H9 (cell line): Measurements from ENCODE around the gene POLH. TPM values are rescaled to one million over a fixed set of nuclear protein-coding genes. Genes with fewer than 3 reads are reported as not detected.

Source experiments
- DNase-seq: peaks from one replicate; pipeline ENCODE4 v3.0.0-alpha.2; 2017
- H2AFZ ChIP-seq: one replicate; pipeline ENCODE4 v1.6.1; 2013; ENCODE audit warnings: mild to moderate bottlenecking, low read length, control low read depth, moderate library complexity
- H2AK5ac ChIP-seq: 2 replicates; pipeline ENCODE4 v1.6.1; 2013; ENCODE audit warnings: low read length, control low read depth, mixed read lengths; ENCODE audit not compliant: insufficient read length
- H2BK120ac ChIP-seq: one replicate; pipeline ENCODE4 v1.6.1; 2013; ENCODE audit warnings: low read depth, mild to moderate bottlenecking, low read length, control low read depth, inconsistent platforms; ENCODE audit not compliant: poor library complexity, severe bottlenecking
- H2BK12ac ChIP-seq: 2 replicates; pipeline ENCODE4 v1.6.1; 2013; ENCODE audit warnings: low read length, control low read depth, mixed read lengths, low read depth; ENCODE audit not compliant: insufficient read length
- H2BK15ac ChIP-seq: 2 replicates; pipeline ENCODE4 v1.6.1; 2013; ENCODE audit warnings: low read depth, low read length, control low read depth
- H2BK20ac ChIP-seq: one replicate; pipeline ENCODE4 v1.6.1; 2013; ENCODE audit warnings: low read depth, mild to moderate bottlenecking, low read length, control low read depth, inconsistent platforms; ENCODE audit not compliant: poor library complexity, severe bottlenecking
- H2BK5ac ChIP-seq: 2 replicates; pipeline ENCODE4 v1.6.1; 2013; ENCODE audit warnings: low read length, control low read depth, mixed read lengths; ENCODE audit not compliant: insufficient read length
- H3K14ac ChIP-seq: 2 replicates; pipeline ENCODE4 v1.6.1; 2013; ENCODE audit warnings: low read length, control low read depth; ENCODE audit not compliant: insufficient read depth
- H3K18ac ChIP-seq: 2 replicates; pipeline ENCODE4 v1.6.1; 2013; ENCODE audit warnings: low read depth, mild to moderate bottlenecking, mixed read lengths, low read length, control low read depth; ENCODE audit not compliant: insufficient read length
- H3K23ac ChIP-seq: 2 replicates; pipeline ENCODE4 v1.6.1; 2013; ENCODE audit warnings: low read length, control low read depth, mixed read lengths, low read depth; ENCODE audit not compliant: insufficient read length
- H3K23me2 ChIP-seq: 2 replicates; pipeline ENCODE4 v1.6.1; 2013; ENCODE audit warnings: low read depth, mild to moderate bottlenecking, mixed read lengths, low read length, control low read depth; ENCODE audit not compliant: insufficient read length, poor library complexity, severe bottlenecking
- H3K27ac ChIP-seq: 2 replicates; pipeline ENCODE4 v1.5.1; 2013; ENCODE audit warnings: low read length, control low read depth, mixed read lengths, low read depth; ENCODE audit not compliant: insufficient read length
- H3K27me3 ChIP-seq: 2 replicates; pipeline ENCODE4 v1.6.1; 2013; ENCODE audit warnings: low read length, control low read depth, inconsistent platforms; ENCODE audit not compliant: insufficient read depth
- H3K4ac ChIP-seq: 2 replicates; pipeline ENCODE4 v1.6.1; 2013; ENCODE audit warnings: low read depth, mild to moderate bottlenecking, control low read depth, inconsistent platforms, low read length, moderate library complexity
- H3K4me1 ChIP-seq: 2 replicates; pipeline ENCODE4 v1.6.1; 2013; ENCODE audit warnings: low read length, control low read depth, inconsistent platforms; ENCODE audit not compliant: insufficient read depth
- H3K4me2 ChIP-seq: 2 replicates; pipeline ENCODE4 v1.6.1; 2013; ENCODE audit warnings: low read length, control low read depth, mixed read lengths; ENCODE audit not compliant: insufficient read length, insufficient read depth
- H3K56ac ChIP-seq: 2 replicates; pipeline ENCODE4 v1.6.1; 2013; ENCODE audit warnings: low read depth, mild to moderate bottlenecking, mixed read lengths, low read length, control low read depth; ENCODE audit not compliant: insufficient read length
- H3K79me1 ChIP-seq: 2 replicates; pipeline ENCODE4 v1.6.1; 2013; ENCODE audit warnings: low read depth, mild to moderate bottlenecking, moderate library complexity, low read length, control low read depth, inconsistent platforms; ENCODE audit not compliant: insufficient read depth, poor library complexity, severe bottlenecking
- H3K79me2 ChIP-seq: 2 replicates; pipeline ENCODE4 v1.6.1; 2013; ENCODE audit warnings: low read length, control low read depth, inconsistent platforms; ENCODE audit not compliant: insufficient read depth
- H3K9ac ChIP-seq: 2 replicates; pipeline ENCODE4 v1.6.1; 2013; ENCODE audit warnings: low read length, control low read depth, mixed read lengths; ENCODE audit not compliant: insufficient read length; ENCODE audit errors: extremely low read depth
- H3K9me3 ChIP-seq: one replicate; pipeline ENCODE4 v1.6.1; 2013; ENCODE audit warnings: low read depth, low read length, inconsistent platforms; ENCODE audit not compliant: control insufficient read depth
- H3T11ph ChIP-seq: one replicate; pipeline ENCODE4 v1.6.1; 2013; ENCODE audit warnings: mild to moderate bottlenecking, low read length, control low read depth, inconsistent platforms
- H4K20me1 ChIP-seq: one replicate; pipeline ENCODE4 v1.6.1; 2013; ENCODE audit not compliant: control insufficient read depth, insufficient read length, insufficient read depth
- H4K5ac ChIP-seq: 2 replicates; pipeline ENCODE4 v1.6.1; 2013; ENCODE audit warnings: low read depth, mild to moderate bottlenecking, mixed read lengths, low read length, control low read depth; ENCODE audit not compliant: insufficient read length
- H4K8ac ChIP-seq: replicated peaks from 2 replicates; pipeline ENCODE4 v1.6.1; 2013; ENCODE audit warnings: low read length, control low read depth, mixed read lengths, low read depth; ENCODE audit not compliant: insufficient read length
- H4K91ac ChIP-seq: 2 replicates; pipeline ENCODE4 v1.6.1; 2013; ENCODE audit warnings: low read depth, mild to moderate bottlenecking, moderate library complexity, mixed read lengths, low read length, control low read depth; ENCODE audit not compliant: insufficient read length
- H3K27ac Mint-ChIP-seq, 3 experiments: 2 replicates in 2 of 3; 3 replicates in 1 of 3; pipeline ENCODE4 v1.8.0; 2020 to 2021; ENCODE audit warnings: mixed read lengths in 3 of 3, mild to moderate bottlenecking in 1 of 3, moderate library complexity in 1 of 3
- H3K27me3 Mint-ChIP-seq: 2 replicates; pipeline ENCODE4 v1.8.0; 2021; ENCODE audit warnings: low read depth, mild to moderate bottlenecking, moderate library complexity, mixed read lengths
- H3K36me3 Mint-ChIP-seq, 3 experiments: 2 replicates in 2 of 3; 3 replicates in 1 of 3; pipeline ENCODE4 v1.8.0; 2020 to 2021; ENCODE audit warnings: low read depth in 3 of 3, mixed read lengths in 3 of 3; ENCODE audit not compliant: insufficient read depth in 1 of 3
- H3K4me1 Mint-ChIP-seq, 2 experiments: 2 replicates each; pipeline ENCODE4 v1.8.0; 2020; ENCODE audit warnings: mixed read lengths in 2 of 2
- H3K4me3 Mint-ChIP-seq, 2 experiments: 2 replicates in 1 of 2; 3 replicates in 1 of 2; pipeline ENCODE4 v1.8.0; 2020 to 2021; ENCODE audit warnings: mild to moderate bottlenecking in 2 of 2, mixed read lengths in 2 of 2, moderate library complexity in 1 of 2
- H3K9me3 Mint-ChIP-seq, 2 experiments: 2 replicates in 1 of 2; 3 replicates in 1 of 2; pipeline ENCODE4 v1.8.0; 2020; ENCODE audit warnings: mild to moderate bottlenecking in 2 of 2, mixed read lengths in 2 of 2, moderate library complexity in 1 of 2
- total RNA-seq: library from RNA; stranded (reverse); gene quantifications from 2 replicates; pipeline ENCODE4 v1.2.1, GENCODE V29; 2021
- TF ChIP-seq, protein P1 (sequence below): fragments of 200-600 bp; sonication (generic); conservative IDR thresholded peaks from 3 replicates; pipeline ENCODE4 v1.8.0; 2021; ENCODE audit warnings: antibody characterized with exemption, mild to moderate bottlenecking

POLH gene
- total RNA-seq, 1 experiment from 2014 or later, result 12.6 TPM

DNA sequence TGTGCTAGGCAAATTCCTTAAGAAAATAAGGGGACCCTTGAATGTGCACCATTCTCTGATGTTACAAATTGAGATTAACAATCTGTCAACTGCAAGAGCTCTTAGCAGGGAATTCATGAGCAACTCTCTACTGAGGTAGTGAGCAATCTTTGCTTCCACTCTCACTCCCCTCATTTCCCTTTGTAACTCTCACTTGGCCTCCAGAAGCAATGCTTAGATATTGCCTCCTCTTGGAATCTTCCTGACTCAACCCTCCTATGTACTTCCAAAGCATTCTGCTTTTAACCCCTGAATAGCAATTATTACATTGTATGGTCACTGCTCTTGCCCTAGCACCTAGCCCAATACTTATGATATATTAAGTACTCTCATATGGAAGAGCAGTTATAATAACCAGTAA lies 16.7 kb upstream of the POLH start:
- Histone ChIP-seq H3K4me2 (no peak overlapping the region), H2BK5ac (no peak overlapping the region), H2BK15ac (no peak overlapping the region), H3K18ac (no peak overlapping the region), H3K56ac (no peak overlapping the region), H3K23me2 (no peaks in the 10 kb centered on the region), H2BK12ac (no peak overlapping the region), H4K8ac (no peak overlapping the region), H4K20me1 (no peaks in the 10 kb centered on the region), H3K4ac (no peak overlapping the region), H3K9me3 (no peaks in the 10 kb centered on the region), H3K79me1 (no peaks in the 10 kb centered on the region), H2AK5ac (no peak overlapping the region), H4K91ac (no peak overlapping the region), H2AFZ (no peak overlapping the region), H3K27ac (no peak overlapping the region), H2BK120ac (no peak overlapping the region), H3K23ac (no peak overlapping the region), H3T11ph (no peak overlapping the region), H3K9ac (no peak overlapping the region), H3K4me1 (no peaks in the 10 kb centered on the region), H3K27me3 (no peaks in the 10 kb centered on the region), H2BK20ac (no peak overlapping the region), H3K14ac (no peak overlapping the region), H4K5ac (no peak overlapping the region), H3K79me2 (no peaks in the 10 kb centered on the region)
- DNase-seq, result no peak
- Mint-ChIP-seq H3K4me1 (no peaks in the 10 kb centered on the region), H3K4me3 (no peak overlapping the region), H3K27me3 (no peaks in the 10 kb centered on the region), H3K27ac (no peak overlapping the region), H3K36me3 (peaks cover 43 to 93% (median 79%) of the 10 kb centered on the region in 3 experiments), H3K9me3 (no peaks in the 10 kb centered on the region)
- TF ChIP-seq, protein P1, sequence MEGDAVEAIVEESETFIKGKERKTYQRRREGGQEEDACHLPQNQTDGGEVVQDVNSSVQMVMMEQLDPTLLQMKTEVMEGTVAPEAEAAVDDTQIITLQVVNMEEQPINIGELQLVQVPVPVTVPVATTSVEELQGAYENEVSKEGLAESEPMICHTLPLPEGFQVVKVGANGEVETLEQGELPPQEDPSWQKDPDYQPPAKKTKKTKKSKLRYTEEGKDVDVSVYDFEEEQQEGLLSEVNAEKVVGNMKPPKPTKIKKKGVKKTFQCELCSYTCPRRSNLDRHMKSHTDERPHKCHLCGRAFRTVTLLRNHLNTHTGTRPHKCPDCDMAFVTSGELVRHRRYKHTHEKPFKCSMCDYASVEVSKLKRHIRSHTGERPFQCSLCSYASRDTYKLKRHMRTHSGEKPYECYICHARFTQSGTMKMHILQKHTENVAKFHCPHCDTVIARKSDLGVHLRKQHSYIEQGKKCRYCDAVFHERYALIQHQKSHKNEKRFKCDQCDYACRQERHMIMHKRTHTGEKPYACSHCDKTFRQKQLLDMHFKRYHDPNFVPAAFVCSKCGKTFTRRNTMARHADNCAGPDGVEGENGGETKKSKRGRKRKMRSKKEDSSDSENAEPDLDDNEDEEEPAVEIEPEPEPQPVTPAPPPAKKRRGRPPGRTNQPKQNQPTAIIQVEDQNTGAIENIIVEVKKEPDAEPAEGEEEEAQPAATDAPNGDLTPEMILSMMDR, result no peak
